ENCODE data around the gene DAPP1.

DAPP1 gene

GRCh38 chr4:99857307-99857706 is 40.7 kb downstream of the DAPP1 start:
- no peak for DNase-seq

- DNase-seq = no peak
Measured at GRCh38 chr4:99859618-99860017, 43.0 kb downstream of the DAPP1 start.

- no peak for DNase-seq
Measured at GRCh38 chr4:99860521-99860920, 43.9 kb downstream of the DAPP1 start.

- no peak for DNase-seq
Measured at GRCh38 chr4:99861120-99861905, 44.7 kb downstream of the DAPP1 start.

GRCh38 chr4:99863804-99864203 is 47.2 kb downstream of the DAPP1 start:
- DNase-seq = no peak

GRCh38 chr4:99868126-99868596 is 51.5 kb downstream of the DAPP1 start:
- peak; percentile 61 for DNase-seq

- no peak for DNase-seq
Measured at GRCh38 chr4:99872570-99872969, 55.9 kb downstream of the DAPP1 start.

GRCh38 chr4:99875071-99875470 is 58.4 kb downstream of the DAPP1 start:
- DNase-seq = no peak

- DNase-seq = no peak
Measured at GRCh38 chr4:99876946-99877345, 60.3 kb downstream of the DAPP1 start.

GRCh38 chr4:99878604-99879003 is 62.0 kb downstream of the DAPP1 start:
- no peak for DNase-seq

GRCh38 chr4:99879458-99879857 is 62.8 kb downstream of the DAPP1 start:
- no peak for DNase-seq

- DNase-seq = peak; percentile 14
Measured at GRCh38 chr4:99885063-99885664, 68.5 kb downstream of the DAPP1 start.

- no peak for DNase-seq
Measured at GRCh38 chr4:99885687-99886086, 69.1 kb downstream of the DAPP1 start.

- DNase-seq = no peak
Measured at GRCh38 chr4:99886146-99886545, 69.5 kb downstream of the DAPP1 start.

- DNase-seq = no peak
Measured at GRCh38 chr4:99887837-99888236, 71.2 kb downstream of the DAPP1 start.

- no peak for DNase-seq
Measured at GRCh38 chr4:99891351-99891750, 74.7 kb downstream of the DAPP1 start.

GRCh38 chr4:99893029-99893428 is 76.4 kb downstream of the DAPP1 start:
- DNase-seq = no peak

- no peak for DNase-seq
Measured at GRCh38 chr4:99893839-99894160, 77.2 kb downstream of the DAPP1 start.

- DNase-seq = peak; percentile 88
Measured at GRCh38 chr4:99894161-99894997, 77.8 kb downstream of the DAPP1 start, which contains the start of gene LAMTOR3. TSS of gene LAMTOR3 (minus strand) at chr4:99894427. CDS start at chr4:99893963, 464 bp downstream.

- no peak for DNase-seq
Measured at GRCh38 chr4:99894998-99895397, 78.4 kb downstream of the DAPP1 start.

GRCh38 chr4:99915449-99915848 is 98.8 kb downstream of the DAPP1 start:
- no peak for DNase-seq

GRCh38 chr4:99917575-99917974 is 100.9 kb downstream of the DAPP1 start:
- DNase-seq = no peak

GRCh38 chr4:99918656-99919055 is 102.0 kb downstream of the DAPP1 start:
- DNase-seq = no peak
